ENCODE data around the gene RBKS.

The RBKS gene

GRCh38 chr2:27831279-27832050 is 58.7 kb downstream of the RBKS start:
- DNase-seq (ENCODE audit: low read depth in 2 of 2): no peak

GRCh38 chr2:27830656-27831055 is 59.5 kb downstream of the RBKS start:
- DNase-seq (ENCODE audit: low read depth in 2 of 2): no peak

GRCh38 chr2:27829791-27830190 is 60.4 kb downstream of the RBKS start:
- DNase-seq (ENCODE audit: low read depth in 2 of 2): no peak

GRCh38 chr2:27828305-27828704 is 61.9 kb downstream of the RBKS start:
- DNase-seq (ENCODE audit: low read depth in 2 of 2): no peak

- DNase-seq (ENCODE audit: low read depth in 2 of 2): no peak
Observed at GRCh38 chr2:27824401-27824800, 65.8 kb downstream of the RBKS start.

- no peak for DNase-seq (ENCODE audit: low read depth in 2 of 2)
Observed at GRCh38 chr2:27823569-27823968, 66.6 kb downstream of the RBKS start.

GRCh38 chr2:27823135-27823534 is 67.1 kb downstream of the RBKS start:
- DNase-seq (ENCODE audit: low read depth in 2 of 2): no peak

GRCh38 chr2:27822049-27822448 is 68.1 kb downstream of the RBKS start:
- no peak for DNase-seq (ENCODE audit: low read depth in 2 of 2)

GRCh38 chr2:27815860-27816438 is 74.2 kb downstream of the RBKS start:
- no peak for DNase-seq (ENCODE audit: low read depth in 2 of 2)

GRCh38 chr2:27814758-27815157 is 75.4 kb downstream of the RBKS start:
- no peak for DNase-seq (ENCODE audit: low read depth in 2 of 2)

- DNase-seq (ENCODE audit: low read depth in 2 of 2): no peak
Observed at GRCh38 chr2:27811768-27812167, 78.4 kb downstream of the RBKS start.

GRCh38 chr2:27810455-27810854 is 79.7 kb downstream of the RBKS start:
- DNase-seq (ENCODE audit: low read depth in 2 of 2): no peak

GRCh38 chr2:27809761-27810241 is 80.4 kb downstream of the RBKS start:
- no peak for DNase-seq (ENCODE audit: low read depth in 2 of 2)

GRCh38 chr2:27808984-27809383 is 81.2 kb downstream of the RBKS start:
- no peak for DNase-seq (ENCODE audit: low read depth in 2 of 2)

GRCh38 chr2:27808418-27808817 is 81.8 kb downstream of the RBKS start:
- DNase-seq (ENCODE audit: low read depth in 2 of 2): no peak

GRCh38 chr2:27807476-27807875 is 82.7 kb downstream of the RBKS start:
- DNase-seq (ENCODE audit: low read depth in 2 of 2): no peak

- no peak for DNase-seq (ENCODE audit: low read depth in 2 of 2)
Observed at GRCh38 chr2:27806311-27807059, 83.7 kb downstream of the RBKS start.

- DNase-seq (ENCODE audit: low read depth in 2 of 2): no peak
Observed at GRCh38 chr2:27805180-27805579, 85.0 kb downstream of the RBKS start.

- no peak for DNase-seq (ENCODE audit: low read depth in 2 of 2)
Observed at GRCh38 chr2:27804146-27804545, 86.0 kb downstream of the RBKS start.

- DNase-seq (ENCODE audit: low read depth in 2 of 2): no peak
Observed at GRCh38 chr2:27803046-27803445, 87.1 kb downstream of the RBKS start.

GRCh38 chr2:27802547-27802946 is 87.6 kb downstream of the RBKS start:
- DNase-seq (ENCODE audit: low read depth in 2 of 2): no peak

- DNase-seq (ENCODE audit: low read depth in 2 of 2): no peak
Observed at GRCh38 chr2:27800856-27801255, 89.3 kb downstream of the RBKS start.

- DNase-seq (ENCODE audit: low read depth in 2 of 2): no peak
Observed at GRCh38 chr2:27799646-27800010, 90.6 kb downstream of the RBKS start.
